Loucy (cell line): Measurements from ENCODE around the gene IDUA.

Experiments used
- H2AFZ ChIP-seq: fragments of 200-600 bp; sonication (generic); 2 replicates; pipeline ENCODE4 v1.6.0; 2016; ENCODE audit warnings: antibody characterized with exemption, mild to moderate bottlenecking, low read length, moderate library complexity
- H3F3A ChIP-seq: fragments of 200-600 bp; 2 replicates; pipeline ENCODE4 v1.6.0; 2016; ENCODE audit warnings: antibody characterized with exemption, low read depth, mild to moderate bottlenecking
- H3K27me3 ChIP-seq: fragments of 200-600 bp; sonication (generic); 2 replicates; pipeline ENCODE4 v1.6.1; 2014; ENCODE audit warnings: low read length, mild to moderate bottlenecking; ENCODE audit not compliant: insufficient read depth, poor library complexity, severe bottlenecking
- H3K36me3 ChIP-seq: fragments of 200-600 bp; sonication (generic); 2 replicates; pipeline ENCODE4 v1.6.1; 2016; ENCODE audit warnings: low read length; ENCODE audit not compliant: insufficient read depth
- H3K4me1 ChIP-seq: fragments of 200-600 bp; sonication (generic); 2 replicates; pipeline ENCODE4 v1.5.1; 2014; ENCODE audit warnings: low read length, mild to moderate bottlenecking; ENCODE audit not compliant: insufficient read depth, poor library complexity, severe bottlenecking
- H3K4me2 ChIP-seq: fragments of 200-600 bp; sonication (generic); 2 replicates; pipeline ENCODE4 v1.6.0; 2014; ENCODE audit warnings: antibody characterized with exemption, low read length, low read depth, mild to moderate bottlenecking; ENCODE audit not compliant: poor library complexity, severe bottlenecking
- H3K4me3 ChIP-seq: fragments of 200-600 bp; sonication (generic); 2 replicates; pipeline ENCODE4 v1.5.1; 2014; ENCODE audit warnings: low read length, mild to moderate bottlenecking, mixed read lengths; ENCODE audit not compliant: poor library complexity, severe bottlenecking
- H3K79me2 ChIP-seq: fragments of 200-600 bp; sonication (generic); 2 replicates; pipeline ENCODE4 v1.6.1; 2014; ENCODE audit warnings: low read length; ENCODE audit not compliant: insufficient read depth
- H3K9ac ChIP-seq: fragments of 200-600 bp; sonication (generic); 2 replicates; pipeline ENCODE4 v1.6.0; 2014; ENCODE audit warnings: mild to moderate bottlenecking, low read depth, low read length, moderate library complexity; ENCODE audit not compliant: poor library complexity, severe bottlenecking
- H3K9me2 ChIP-seq: fragments of 200-600 bp; sonication (generic); replicated peaks from 2 replicates; pipeline ENCODE4 v1.6.1; 2016; ENCODE audit warnings: low read depth, low read length, mixed read lengths
- H3K9me3 ChIP-seq: fragments of 200-600 bp; sonication (generic); 2 replicates; pipeline ENCODE4 v1.6.1; 2014; ENCODE audit warnings: mild to moderate bottlenecking, antibody characterized with exemption, low read length, low read depth; ENCODE audit not compliant: insufficient read depth
- H4K20me1 ChIP-seq: fragments of 200-600 bp; sonication (generic); 2 replicates; pipeline ENCODE4 v1.6.0; 2014; ENCODE audit warnings: antibody characterized with exemption, low read length, mild to moderate bottlenecking; ENCODE audit not compliant: insufficient read depth, poor library complexity, severe bottlenecking
- CTCF ChIP-seq: fragments of 200-600 bp; sonication (generic); conservative IDR thresholded peaks from 2 replicates; pipeline ENCODE4 v1.5.1; 2014; ENCODE audit warnings: mild to moderate bottlenecking, antibody characterized with exemption, low read length
- EZH2phosphoT487 ChIP-seq: fragments of 200-600 bp; IDR thresholded peaks from 2 replicates; pipeline ENCODE4 v1.6.1; 2018; ENCODE audit warnings: antibody characterized with exemption, mild to moderate bottlenecking, moderate library complexity, borderline replicate concordance

IDUA gene

GRCh38 chr4:992297-993110, 5.7 kb downstream of the IDUA start:
- Histone ChIP-seq H3K4me2 (no peak overlapping the region), H3K9me3 (no peaks in the 10 kb centered on the region), H4K20me1 (no peaks in the 10 kb centered on the region), H2AFZ (no peak overlapping the region), H3K4me1 (peaks cover 4% of the 10 kb centered on the region), H3F3A (no peaks in the 10 kb centered on the region), H3K9me2 (no peaks in the 10 kb centered on the region), H3K36me3 (no peaks in the 10 kb centered on the region), H3K27me3 (no peaks in the 10 kb centered on the region), H3K9ac (no peak overlapping the region), H3K79me2 (no peaks in the 10 kb centered on the region), H3K4me3 (no peak overlapping the region)
- TF ChIP-seq CTCF (no peak), EZH2phosphoT487 (no peak)

GRCh38 chr4:993111-994029, 6.5 kb downstream of the IDUA start, which contains the start of gene SLC26A1:
Gene SLC26A1 (minus strand): TSS chr4:993404. CDS start chr4:991703, 1,701 bp downstream.
- no peaks in the 10 kb centered on the region for H3F3A ChIP-seq
- H3K79me2 ChIP-seq = no peaks in the 10 kb centered on the region
- H3K4me1 ChIP-seq = no peaks in the 10 kb centered on the region
- H3K27me3 ChIP-seq = no peaks in the 10 kb centered on the region
- H3K9me2 ChIP-seq = no peaks in the 10 kb centered on the region
- no peak for TF ChIP-seq EZH2phosphoT487
- TF ChIP-seq CTCF = no peak
- H3K9me3 ChIP-seq = no peaks in the 10 kb centered on the region
- H3K4me3 ChIP-seq = no peak within 1 kb of the TSS
- no peaks in the 10 kb centered on the region for H3K36me3 ChIP-seq
- no peak within 1 kb of the TSS for H3K4me2 ChIP-seq
- H4K20me1 ChIP-seq = no peaks in the 10 kb centered on the region
- no peak within 1 kb of the TSS for H3K9ac ChIP-seq
- no peak within 1 kb of the TSS for H2AFZ ChIP-seq

- H3K4me3 ChIP-seq = no peak overlapping the region
- no peaks in the 10 kb centered on the region for H3K9me3 ChIP-seq
- no peaks in the 10 kb centered on the region for H4K20me1 ChIP-seq
- no peak overlapping the region for H2AFZ ChIP-seq
- H3F3A ChIP-seq = no peaks in the 10 kb centered on the region
- TF ChIP-seq EZH2phosphoT487 = no peak
- no peak for TF ChIP-seq CTCF
- no peaks in the 10 kb centered on the region for H3K36me3 ChIP-seq
- no peak overlapping the region for H3K4me2 ChIP-seq
- H3K79me2 ChIP-seq = no peaks in the 10 kb centered on the region
- H3K9ac ChIP-seq = no peak overlapping the region
- no peaks in the 10 kb centered on the region for H3K4me1 ChIP-seq
- H3K9me2 ChIP-seq = no peaks in the 10 kb centered on the region
- no peaks in the 10 kb centered on the region for H3K27me3 ChIP-seq
Observed at GRCh38 chr4:995311-996026, 8.6 kb downstream of the IDUA start.
